ENCODE results near the gene TNFAIP8L3. TPM values are rescaled to one million over a fixed set of nuclear protein-coding genes. Genes with fewer than 3 reads are reported as not detected.

Gene TNFAIP8L3
- total RNA-seq, 2 donors from 2014 or later: 0.87 to 3.5 TPM

DNA sequence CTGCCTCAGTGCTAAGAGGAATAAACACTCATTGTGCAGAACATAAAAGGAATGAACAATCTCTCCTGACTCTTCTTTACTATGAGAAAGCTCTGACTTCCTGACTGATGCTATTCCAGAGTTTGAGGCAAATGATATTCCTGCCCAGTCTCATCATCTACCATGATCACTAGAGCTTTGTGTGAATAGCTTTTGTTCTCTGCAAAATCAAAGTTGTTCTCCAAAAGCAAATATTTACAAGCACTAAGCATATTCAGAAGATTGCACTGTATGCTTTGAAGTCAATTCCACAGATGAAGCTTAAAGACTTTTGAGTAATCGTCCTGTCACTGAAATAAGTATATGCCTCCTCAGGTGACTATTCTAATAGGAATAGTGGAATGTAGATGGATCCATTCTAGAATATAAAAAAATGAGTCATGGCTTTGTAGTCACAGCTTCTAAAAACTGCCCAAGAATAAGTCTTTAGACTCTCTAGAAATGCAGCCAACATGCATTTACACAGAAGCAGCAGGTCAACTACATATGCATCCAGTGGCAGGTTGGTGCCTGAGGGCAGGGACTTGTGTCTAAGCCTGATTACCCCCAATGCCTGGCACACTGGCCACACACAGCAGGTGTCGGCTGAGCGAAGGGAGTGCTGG is 34.6 kb downstream of the TNFAIP8L3 start:
- no peak for TF ChIP-seq POLR2A (IDR thresholded peaks at IDR 0.05)
- TF ChIP-seq POLR2AphosphoS5 (IDR thresholded peaks at IDR 0.05): no peak
- TF ChIP-seq, protein P1, sequence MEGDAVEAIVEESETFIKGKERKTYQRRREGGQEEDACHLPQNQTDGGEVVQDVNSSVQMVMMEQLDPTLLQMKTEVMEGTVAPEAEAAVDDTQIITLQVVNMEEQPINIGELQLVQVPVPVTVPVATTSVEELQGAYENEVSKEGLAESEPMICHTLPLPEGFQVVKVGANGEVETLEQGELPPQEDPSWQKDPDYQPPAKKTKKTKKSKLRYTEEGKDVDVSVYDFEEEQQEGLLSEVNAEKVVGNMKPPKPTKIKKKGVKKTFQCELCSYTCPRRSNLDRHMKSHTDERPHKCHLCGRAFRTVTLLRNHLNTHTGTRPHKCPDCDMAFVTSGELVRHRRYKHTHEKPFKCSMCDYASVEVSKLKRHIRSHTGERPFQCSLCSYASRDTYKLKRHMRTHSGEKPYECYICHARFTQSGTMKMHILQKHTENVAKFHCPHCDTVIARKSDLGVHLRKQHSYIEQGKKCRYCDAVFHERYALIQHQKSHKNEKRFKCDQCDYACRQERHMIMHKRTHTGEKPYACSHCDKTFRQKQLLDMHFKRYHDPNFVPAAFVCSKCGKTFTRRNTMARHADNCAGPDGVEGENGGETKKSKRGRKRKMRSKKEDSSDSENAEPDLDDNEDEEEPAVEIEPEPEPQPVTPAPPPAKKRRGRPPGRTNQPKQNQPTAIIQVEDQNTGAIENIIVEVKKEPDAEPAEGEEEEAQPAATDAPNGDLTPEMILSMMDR (IDR thresholded peaks at IDR 0.05): no peak
- WGBS: 51% methylated on average over 3 of the region's 3 CpGs
- no peak overlapping the region for H3K27ac ChIP-seq

DNA sequence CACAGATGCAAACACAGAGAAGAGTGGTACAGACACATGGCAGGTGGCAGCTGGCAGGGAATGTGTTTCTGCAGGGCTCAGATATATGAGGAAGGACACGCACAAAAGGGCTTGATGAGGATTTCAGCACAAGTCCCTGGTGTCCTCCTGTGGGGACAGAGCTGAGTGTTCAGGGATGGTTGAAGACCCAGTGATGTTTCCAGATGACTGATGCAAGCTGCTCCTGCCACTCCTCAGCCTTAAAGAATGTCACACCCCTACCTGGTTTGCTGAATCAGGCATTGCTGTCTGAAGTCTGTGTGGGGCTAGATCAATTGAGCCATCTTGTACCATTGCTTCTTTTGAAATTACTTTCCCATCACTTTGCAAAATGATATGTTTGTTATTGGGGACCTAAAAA is 40.2 kb downstream of the TNFAIP8L3 start:
- Histone ChIP-seq H3K36me3 (no peaks in the 10 kb centered on the region), H3K4me1 (replicated peaks) (no peaks in the 10 kb centered on the region), H3K9me3 (no peaks in the 10 kb centered on the region), H3K27ac (no peak overlapping the region), H3K4me3 (no peak overlapping the region), H3K27me3 (replicated peaks; ENCODE audit: insufficient read depth) (no peaks in the 10 kb centered on the region)
- TF ChIP-seq POLR2A (IDR thresholded peaks at IDR 0.05) (no peak), POLR2AphosphoS5 (IDR thresholded peaks at IDR 0.05) (no peak)
- TF ChIP-seq, protein P1 (IDR thresholded peaks at IDR 0.05): no peak
- DNase-seq (ENCODE audit: low spot score): no peak
- WGBS: 90% methylated on average over 1 of the region's 1 CpG
- intact Hi-C loops (cut with DNase I): no loop called here

More for the DNA sequence above, 34.6 kb downstream of the TNFAIP8L3 start:
- no peak for DNase-seq (ENCODE audit: low spot score)
- no peaks in the 10 kb centered on the region for H3K9me3 ChIP-seq
- H3K4me1 ChIP-seq (replicated peaks): no peaks in the 10 kb centered on the region
- H3K36me3 ChIP-seq: no peaks in the 10 kb centered on the region
- intact Hi-C loops (cut with DNase I): no loop called here
- no peaks in the 10 kb centered on the region for H3K27me3 ChIP-seq (replicated peaks; ENCODE audit: insufficient read depth)
- no peak overlapping the region for H3K4me3 ChIP-seq

DNA sequence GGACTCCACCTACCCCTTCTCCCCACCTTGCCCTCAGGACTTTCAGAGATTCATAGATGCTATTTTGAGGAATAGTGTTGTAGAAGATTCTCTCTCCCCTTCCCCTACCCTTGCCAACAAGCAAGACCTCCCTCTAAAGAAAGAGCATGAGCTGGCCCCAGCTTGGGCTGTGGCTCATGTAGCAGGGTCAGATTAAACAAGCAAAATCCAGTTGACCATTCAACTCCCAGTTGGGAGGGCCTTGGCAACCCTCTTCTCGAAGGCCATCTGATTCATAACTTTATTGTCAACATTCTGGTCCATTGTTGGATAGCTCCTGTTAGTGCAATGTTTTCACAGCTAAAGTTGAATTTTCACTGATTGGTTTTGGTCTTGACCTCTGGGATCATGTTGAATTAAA is 41.1 kb downstream of the TNFAIP8L3 start:
- H3K27ac ChIP-seq: no peak overlapping the region
- DNase-seq (ENCODE audit: low spot score): no peak
- TF ChIP-seq, protein P1 (IDR thresholded peaks at IDR 0.05): no peak
- TF ChIP-seq POLR2AphosphoS5 (IDR thresholded peaks at IDR 0.05): no peak
- TF ChIP-seq POLR2A (IDR thresholded peaks at IDR 0.05): no peak
- no peaks in the 10 kb centered on the region for H3K27me3 ChIP-seq (replicated peaks; ENCODE audit: insufficient read depth)
- H3K9me3 ChIP-seq: no peaks in the 10 kb centered on the region
- no peaks in the 10 kb centered on the region for H3K36me3 ChIP-seq
- no peaks in the 10 kb centered on the region for H3K4me1 ChIP-seq (replicated peaks)
- 84% methylated on average over 1 of the region's 1 CpG for WGBS
- no peak overlapping the region for H3K4me3 ChIP-seq
- intact Hi-C loops (cut with DNase I): no loop called here

DNA sequence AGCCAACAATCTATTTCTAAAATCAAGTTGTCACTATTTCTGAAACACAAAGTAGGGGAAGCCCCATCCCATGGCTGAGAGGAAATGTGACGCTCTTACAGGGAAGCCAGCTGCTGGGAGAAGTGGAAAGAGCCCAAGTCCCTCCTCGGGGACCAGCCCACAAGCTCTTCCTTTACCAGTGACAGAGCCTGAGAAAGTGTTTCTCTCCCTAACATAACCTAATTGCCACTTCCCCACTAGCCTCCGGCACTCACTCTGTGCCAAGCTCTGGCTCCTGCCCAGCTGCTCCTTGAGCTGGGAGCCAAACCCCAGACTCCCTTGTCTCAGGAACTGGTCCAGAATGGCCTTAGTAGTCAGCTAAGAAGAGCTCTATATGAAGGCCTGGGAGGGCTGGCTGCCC is 42.9 kb downstream of the TNFAIP8L3 start:
- intact Hi-C loops (cut with DNase I): no loop called here
- Histone ChIP-seq H3K27me3 (replicated peaks; ENCODE audit: insufficient read depth) (no peaks in the 10 kb centered on the region), H3K27ac (no peak overlapping the region), H3K36me3 (no peaks in the 10 kb centered on the region), H3K9me3 (no peaks in the 10 kb centered on the region), H3K4me3 (no peak overlapping the region), H3K4me1 (replicated peaks) (peaks cover 8% of the 10 kb centered on the region)
- peak; percentile 48 for DNase-seq (ENCODE audit: low spot score)
- WGBS: 17% methylated on average over 3 of the region's 3 CpGs
- TF ChIP-seq POLR2A (IDR thresholded peaks at IDR 0.05) (no peak), POLR2AphosphoS5 (IDR thresholded peaks at IDR 0.05) (no peak)
- TF ChIP-seq, protein P1 (IDR thresholded peaks at IDR 0.05): no peak

DNA sequence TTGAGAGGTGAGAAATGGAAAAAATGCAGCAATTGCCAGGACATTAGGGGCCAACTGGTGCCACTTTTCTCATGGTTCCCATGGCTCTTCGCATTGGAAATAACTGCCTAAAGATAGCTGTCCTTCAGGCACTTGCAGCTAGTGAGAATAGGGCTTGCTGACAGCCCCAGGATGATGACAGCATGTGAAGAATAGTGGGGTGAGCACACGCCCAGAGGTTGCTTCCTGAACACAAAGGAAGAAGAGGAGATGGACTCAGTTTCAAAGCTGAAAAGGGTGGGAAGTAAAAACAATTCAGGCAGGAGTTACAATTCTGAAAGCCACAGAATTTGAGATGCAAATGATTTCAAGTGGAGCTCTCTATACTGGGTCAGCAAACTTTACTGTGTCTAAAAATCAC is 45.6 kb downstream of the TNFAIP8L3 start:
- intact Hi-C loops (cut with DNase I): loop anchor here (10.0 kb wide), 1 partner anchor 56 kb away; no protein-coding TSS in a partner anchor
- Histone ChIP-seq H3K27ac (no peak overlapping the region), H3K9me3 (no peaks in the 10 kb centered on the region), H3K4me3 (no peak overlapping the region), H3K36me3 (no peaks in the 10 kb centered on the region), H3K27me3 (replicated peaks; ENCODE audit: insufficient read depth) (no peaks in the 10 kb centered on the region), H3K4me1 (replicated peaks) (peaks cover 11% of the 10 kb centered on the region)
- TF ChIP-seq POLR2AphosphoS5 (IDR thresholded peaks at IDR 0.05): no peak
- TF ChIP-seq, protein P1 (IDR thresholded peaks at IDR 0.05): no peak
- no peak for TF ChIP-seq POLR2A (IDR thresholded peaks at IDR 0.05)
- DNase-seq (ENCODE audit: low spot score): no peak
- 85% methylated on average over 2 of the region's 2 CpGs for WGBS
